ENCODE results near the gene ANGPTL7.
"Not testable (repeated sequence)": the region's sequence is repeated elsewhere in the genome, so short reads cannot be mapped to it uniquely, and the experiment has no call there.

ANGPTL7 gene

DNA sequence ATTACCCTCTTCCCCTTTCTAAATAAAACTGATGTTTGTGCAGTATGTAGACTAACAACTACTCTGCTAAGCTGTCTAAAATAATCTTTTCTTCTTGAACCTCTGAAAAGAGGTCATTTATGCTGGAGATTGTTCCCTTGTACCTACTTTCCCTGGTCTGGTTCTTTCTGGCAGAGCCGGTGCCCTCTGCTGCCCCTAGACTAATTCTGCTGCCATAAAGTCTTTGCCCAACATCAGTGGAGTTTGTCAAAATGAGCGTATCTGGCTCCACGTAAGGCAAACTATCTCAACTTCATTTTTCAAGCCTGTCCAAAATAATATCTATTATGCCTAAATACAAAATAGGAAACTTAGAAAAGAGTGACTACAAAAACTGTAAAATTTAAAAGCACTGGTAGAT lies 30.9 kb upstream of the ANGPTL7 start:
- Mint-ChIP-seq H3K4me3 (peak overlapping the region in 1 of 3 experiments; percentile 1), H3K27me3 (ENCODE audit: low read depth) (no peaks in the 10 kb centered on the region), H3K36me3 (ENCODE audit: low read depth) (peaks cover 60% of the 10 kb centered on the region), H3K9me3 (peaks cover 10% of the 10 kb centered on the region), H3K4me1 (peaks cover 32% of the 10 kb centered on the region), H3K27ac (peak overlapping the region; percentile 94 to 98 (median 94))
- TF ChIP-seq, protein P1, sequence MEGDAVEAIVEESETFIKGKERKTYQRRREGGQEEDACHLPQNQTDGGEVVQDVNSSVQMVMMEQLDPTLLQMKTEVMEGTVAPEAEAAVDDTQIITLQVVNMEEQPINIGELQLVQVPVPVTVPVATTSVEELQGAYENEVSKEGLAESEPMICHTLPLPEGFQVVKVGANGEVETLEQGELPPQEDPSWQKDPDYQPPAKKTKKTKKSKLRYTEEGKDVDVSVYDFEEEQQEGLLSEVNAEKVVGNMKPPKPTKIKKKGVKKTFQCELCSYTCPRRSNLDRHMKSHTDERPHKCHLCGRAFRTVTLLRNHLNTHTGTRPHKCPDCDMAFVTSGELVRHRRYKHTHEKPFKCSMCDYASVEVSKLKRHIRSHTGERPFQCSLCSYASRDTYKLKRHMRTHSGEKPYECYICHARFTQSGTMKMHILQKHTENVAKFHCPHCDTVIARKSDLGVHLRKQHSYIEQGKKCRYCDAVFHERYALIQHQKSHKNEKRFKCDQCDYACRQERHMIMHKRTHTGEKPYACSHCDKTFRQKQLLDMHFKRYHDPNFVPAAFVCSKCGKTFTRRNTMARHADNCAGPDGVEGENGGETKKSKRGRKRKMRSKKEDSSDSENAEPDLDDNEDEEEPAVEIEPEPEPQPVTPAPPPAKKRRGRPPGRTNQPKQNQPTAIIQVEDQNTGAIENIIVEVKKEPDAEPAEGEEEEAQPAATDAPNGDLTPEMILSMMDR (IDR thresholded peaks at IDR 0.05; ENCODE audit: unreplicated experiment in 3 of 3), result no peak

DNA sequence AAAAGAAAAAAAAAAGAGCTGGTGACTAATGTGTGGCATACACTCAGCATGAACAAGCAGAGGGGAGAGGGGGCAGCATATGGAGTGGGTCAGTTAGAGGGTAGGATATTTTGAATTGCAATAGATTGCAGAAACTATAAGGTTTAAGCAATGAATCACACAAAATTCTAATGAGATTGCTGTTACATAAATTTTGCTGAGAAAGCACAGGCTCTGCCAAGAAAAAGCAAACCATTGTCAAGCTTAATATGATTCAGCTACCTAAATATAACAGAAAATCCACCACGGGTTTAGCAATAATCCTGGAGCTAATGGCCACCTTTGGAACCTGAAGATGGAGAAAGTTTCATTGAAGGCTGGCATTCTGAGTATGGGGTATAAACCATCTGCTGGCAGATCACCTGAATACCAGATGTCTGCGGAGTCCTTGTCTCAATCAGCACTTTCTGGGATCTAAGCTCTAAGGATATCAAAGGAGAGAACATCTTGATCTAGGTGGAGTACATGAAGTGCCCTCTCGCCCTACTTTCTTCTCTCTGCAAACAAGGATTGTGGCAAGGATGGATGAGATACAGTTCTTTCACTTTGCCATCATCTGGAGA lies 30.3 kb upstream of the ANGPTL7 start:
- H3K36me3 Mint-ChIP-seq (ENCODE audit: low read depth), result peaks cover 64% of the 10 kb centered on the region
- TF ChIP-seq, protein P1 (IDR thresholded peaks at IDR 0.05; ENCODE audit: unreplicated experiment in 3 of 3), result no peak

DNA sequence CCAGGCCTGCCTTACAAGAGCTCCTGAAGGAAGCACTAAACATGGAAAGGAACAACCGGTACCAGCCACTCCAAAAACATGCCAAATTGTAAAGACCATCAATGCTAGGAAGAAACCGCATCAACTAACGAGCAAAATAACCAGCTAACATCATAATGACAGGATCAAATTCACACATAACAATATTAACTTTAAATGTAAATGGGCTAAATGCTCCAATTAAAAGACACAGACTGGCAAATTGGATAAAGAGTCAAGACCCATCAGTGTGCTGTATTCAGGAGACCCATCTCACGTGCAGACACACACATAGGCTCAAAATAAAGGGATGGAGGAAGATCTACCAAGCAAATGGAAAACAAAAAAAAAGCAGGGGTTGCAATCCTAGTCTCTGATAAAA lies 26.4 kb upstream of the ANGPTL7 start:
- Mint-ChIP-seq H3K36me3 (ENCODE audit: low read depth) (peaks cover 77% of the 10 kb centered on the region), H3K4me1 (peaks cover 15% of the 10 kb centered on the region), H3K9me3 (peaks cover 13% of the 10 kb centered on the region)
- not testable (repeated sequence) for H3K27me3 Mint-ChIP-seq (ENCODE audit: low read depth); H3K4me3 Mint-ChIP-seq; H3K27ac Mint-ChIP-seq

More for the DNA sequence above, 30.3 kb upstream of the ANGPTL7 start:
- Mint-ChIP-seq H3K9me3 (peaks cover 13% of the 10 kb centered on the region), H3K4me3 (no peak overlapping the region), H3K4me1 (peaks cover 31% of the 10 kb centered on the region), H3K27me3 (ENCODE audit: low read depth) (no peaks in the 10 kb centered on the region), H3K27ac (peak overlapping the region; percentile 94 to 98 (median 94))

DNA sequence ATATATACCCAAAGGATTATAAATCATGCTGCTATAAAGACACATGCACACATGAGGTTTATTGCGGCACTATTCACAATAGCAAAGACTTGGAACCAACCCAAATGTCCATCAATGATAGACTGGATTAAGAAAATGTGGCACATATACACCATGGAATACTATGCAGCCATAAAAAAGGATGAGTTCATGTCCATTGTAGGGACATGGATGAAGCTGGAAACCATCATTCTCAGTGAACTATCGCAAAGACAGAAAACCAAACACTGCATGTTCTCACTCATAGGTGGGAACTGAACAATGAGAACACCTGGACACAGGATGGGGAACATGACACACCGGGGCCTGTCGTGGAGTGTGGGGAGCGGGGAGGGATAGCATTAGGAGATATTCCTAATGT lies 22.4 kb upstream of the ANGPTL7 start:
- H3K4me1 Mint-ChIP-seq; H3K9me3 Mint-ChIP-seq; H3K27ac Mint-ChIP-seq; H3K4me3 Mint-ChIP-seq; H3K27me3 Mint-ChIP-seq (ENCODE audit: low read depth): not testable (repeated sequence)
- peaks cover 61% of the 10 kb centered on the region for H3K36me3 Mint-ChIP-seq (ENCODE audit: low read depth)

DNA sequence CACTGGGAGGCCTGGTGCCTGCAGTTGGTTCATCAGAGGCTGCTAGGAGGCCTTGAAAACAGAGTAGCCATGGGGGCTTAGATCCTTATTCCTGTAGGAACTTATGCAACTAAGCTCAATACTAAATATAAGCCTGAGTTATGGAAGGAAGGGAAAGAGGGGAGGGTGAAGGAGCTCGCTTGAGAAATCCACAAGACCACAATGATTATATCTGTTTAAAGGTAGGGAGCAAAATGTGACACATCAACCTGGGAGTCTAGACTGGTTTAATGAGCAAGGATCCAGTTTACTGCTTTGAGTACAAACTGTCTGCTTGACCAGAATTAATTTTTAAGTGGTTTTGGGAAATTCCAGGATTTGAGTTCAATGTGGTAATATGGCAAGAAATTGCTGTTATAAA lies 20.4 kb upstream of the ANGPTL7 start:
- TF ChIP-seq, protein P1 (IDR thresholded peaks at IDR 0.05; ENCODE audit: unreplicated experiment in 3 of 3), result no peak
- Mint-ChIP-seq H3K4me3 (no peak overlapping the region), H3K4me1 (peaks cover 5% of the 10 kb centered on the region), H3K9me3 (peaks cover under 1% of the 10 kb centered on the region), H3K27me3 (ENCODE audit: low read depth) (no peaks in the 10 kb centered on the region), H3K36me3 (ENCODE audit: low read depth) (peaks cover 45% of the 10 kb centered on the region), H3K27ac (peak overlapping the region in 1 of 3 experiments; percentile 8)

DNA sequence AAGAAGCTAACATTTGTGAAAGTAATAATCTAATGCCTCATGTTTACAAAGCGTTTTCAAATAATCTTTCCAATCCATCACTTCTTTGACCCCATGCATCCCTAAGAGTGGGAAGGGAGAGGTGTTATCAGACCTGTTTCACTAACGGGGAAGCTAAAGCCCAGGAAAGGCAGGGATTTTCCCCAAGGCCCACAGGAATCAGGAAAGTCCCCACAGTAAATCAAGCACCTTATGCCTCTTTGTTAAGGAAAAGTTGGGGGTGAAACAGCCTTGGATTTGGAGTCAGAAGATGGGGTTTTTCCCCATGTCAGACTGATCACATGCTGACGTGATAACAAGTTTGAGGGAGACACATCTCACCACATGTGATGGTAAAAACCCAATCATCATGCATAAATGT lies 20.0 kb upstream of the ANGPTL7 start:
- TF ChIP-seq, protein P1 (IDR thresholded peaks at IDR 0.05; ENCODE audit: unreplicated experiment in 3 of 3), result no peak
- Mint-ChIP-seq H3K36me3 (ENCODE audit: low read depth) (peaks cover 44% of the 10 kb centered on the region), H3K27me3 (ENCODE audit: low read depth) (no peaks in the 10 kb centered on the region), H3K4me3 (no peak overlapping the region), H3K27ac (peak overlapping the region in 1 of 3 experiments; percentile 8), H3K4me1 (peaks cover 8% of the 10 kb centered on the region), H3K9me3 (no peaks in the 10 kb centered on the region)

DNA sequence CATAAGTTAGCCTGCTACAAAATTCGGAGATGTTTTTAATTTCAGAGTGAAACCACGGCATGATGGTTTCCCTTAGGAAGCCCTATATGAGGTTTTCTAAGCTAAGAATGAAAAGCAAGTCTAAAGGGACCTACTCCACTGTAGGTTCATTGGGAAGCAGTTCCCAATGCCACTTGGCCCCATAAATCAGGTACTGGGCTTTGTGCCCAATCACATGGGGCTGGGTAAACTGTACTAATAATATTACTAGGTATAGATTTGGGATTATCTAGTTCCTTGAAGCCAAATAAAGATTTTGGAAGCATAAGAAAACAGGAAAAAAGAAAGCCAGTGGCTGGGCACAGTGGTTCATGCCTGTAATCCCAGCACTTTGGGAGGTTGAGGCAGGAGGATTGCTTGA lies 19.1 kb upstream of the ANGPTL7 start:
- peaks cover 16% of the 10 kb centered on the region for H3K4me1 Mint-ChIP-seq
- no peaks in the 10 kb centered on the region for H3K9me3 Mint-ChIP-seq
- peak overlapping the region in 2 of 3 experiments; percentile 33 to 49 for H3K27ac Mint-ChIP-seq
- peaks cover 37% of the 10 kb centered on the region for H3K36me3 Mint-ChIP-seq (ENCODE audit: low read depth)
- H3K4me3 Mint-ChIP-seq, result no peak overlapping the region
- no peaks in the 10 kb centered on the region for H3K27me3 Mint-ChIP-seq (ENCODE audit: low read depth)
- TF ChIP-seq, protein P1 (IDR thresholded peaks at IDR 0.05; ENCODE audit: unreplicated experiment in 3 of 3), result no peak
